Body of pancreas (tissue), 4 donors: ENCODE measurements around the gene MBNL1.
"Not testable (repeated sequence)": the region's sequence is repeated elsewhere in the genome, so short reads cannot be mapped to it uniquely, and the experiment has no call there.

Experiments used
- CTCF ChIP-seq, 7 experiments: fragments of 450-650 bp in 4 of 7; fragments of 200-600 bp in 3 of 7; sonication (generic) in 3 of 7; IDR thresholded peaks; one replicate each; pipeline ENCODE4 v1.5.1; 2016 to 2019; ENCODE audit warnings: antibody characterized with exemption in 7 of 7
- POLR2A ChIP-seq, 3 donors: fragments of 450-650 bp; IDR thresholded peaks; one replicate each; pipeline ENCODE4 v1.6.1; 2016; ENCODE audit warnings: antibody characterized with exemption in 3 of 3, mild to moderate bottlenecking in 2 of 3

- not testable (repeated sequence) for TF ChIP-seq CTCF, POLR2A (IDR thresholded peaks at IDR 0.05)
These were observed 171.5 kb downstream of the MBNL1 start for GRCh38 chr3:152440243-152440642.
